Tongue (tissue), 2 donors: Measurements from ENCODE around the gene ACTL10. TPM values are rescaled to one million over a fixed set of nuclear protein-coding genes. Genes with fewer than 3 reads are reported as not detected.
"Not testable (repeated sequence)": the region's sequence is repeated elsewhere in the genome, so short reads cannot be mapped to it uniquely, and the experiment has no call there.

Experiments used
- DNase-seq: peaks from one replicate; pipeline ENCODE4 v3.0.0-alpha.2; 2015
- total RNA-seq: library from RNA; depleted of rRNA; stranded (reverse); fragments of >200 nt; gene quantifications from one replicate; pipeline ENCODE4 v1.2.3, GENCODE V29; 2014

The ACTL10 gene
- 0.10 TPM for total RNA-seq

GRCh38 chr20:33666293-33667244 lies at the start of gene ACTL10:
TSS of gene ACTL10 (plus strand) at chr20:33666943. CDS start at chr20:33667498, 555 bp downstream.
- peak; percentile 96 for DNase-seq

- DNase-seq = peak; percentile 19
Measured at GRCh38 chr20:33621717-33622400, 44.9 kb upstream of the ACTL10 start.

- no peak for DNase-seq
Measured at GRCh38 chr20:33622705-33623365, 43.9 kb upstream of the ACTL10 start.

DNA sequence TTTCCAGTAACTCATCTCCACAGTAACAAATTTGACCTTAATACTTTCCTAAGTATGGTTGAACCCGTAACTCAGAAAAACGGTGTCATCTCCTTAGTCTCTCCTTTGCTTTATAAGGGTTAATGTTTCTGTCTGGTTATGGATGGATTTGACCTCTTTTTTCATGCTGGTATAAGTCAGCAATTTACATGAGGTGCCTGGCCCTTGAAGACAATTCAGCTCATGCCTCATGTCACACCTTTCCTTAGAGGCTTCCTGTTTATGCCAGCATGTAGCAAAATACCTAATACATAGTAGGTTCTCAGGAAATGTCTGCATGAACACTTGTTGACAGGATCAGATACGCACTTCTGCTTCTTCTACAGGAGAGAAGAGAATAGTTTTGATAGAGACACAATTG lies 42.3 kb upstream of the ACTL10 start:
- DNase-seq = no peak

GRCh38 chr20:33626190-33626589 lies 40.6 kb upstream of the ACTL10 start:
- DNase-seq = no peak

DNA sequence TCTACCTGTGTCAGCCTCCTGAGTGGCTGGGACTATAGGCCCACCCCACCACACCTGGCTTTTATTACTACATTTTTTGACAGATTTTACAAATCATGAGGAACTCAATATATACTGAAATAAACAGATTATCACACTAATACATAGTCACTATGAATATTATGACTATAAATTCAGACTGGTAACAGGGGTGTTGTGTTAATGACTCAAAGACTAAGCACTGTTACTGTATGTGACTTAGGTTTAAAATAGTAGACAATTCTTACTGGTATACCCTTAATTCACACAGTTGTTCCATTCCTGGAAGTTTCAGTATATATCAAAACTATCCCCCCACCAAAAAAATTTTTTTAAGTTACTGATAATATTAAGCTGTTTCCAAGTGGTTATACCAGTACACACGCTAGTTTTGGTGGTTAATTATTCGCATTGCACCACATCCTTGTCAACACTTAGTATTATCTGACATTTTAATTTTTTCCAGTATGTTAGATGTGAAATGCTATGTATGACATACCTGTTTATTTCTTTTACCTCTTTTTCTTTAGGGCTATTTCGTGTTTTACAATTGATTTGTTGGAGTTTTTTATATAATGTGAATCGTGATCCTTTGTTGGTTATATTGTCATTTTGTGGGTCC lies 39.0 kb upstream of the ACTL10 start:
- DNase-seq = no peak

- no peak for DNase-seq
Measured at GRCh38 chr20:33629533-33629932, 37.2 kb upstream of the ACTL10 start.

DNA sequence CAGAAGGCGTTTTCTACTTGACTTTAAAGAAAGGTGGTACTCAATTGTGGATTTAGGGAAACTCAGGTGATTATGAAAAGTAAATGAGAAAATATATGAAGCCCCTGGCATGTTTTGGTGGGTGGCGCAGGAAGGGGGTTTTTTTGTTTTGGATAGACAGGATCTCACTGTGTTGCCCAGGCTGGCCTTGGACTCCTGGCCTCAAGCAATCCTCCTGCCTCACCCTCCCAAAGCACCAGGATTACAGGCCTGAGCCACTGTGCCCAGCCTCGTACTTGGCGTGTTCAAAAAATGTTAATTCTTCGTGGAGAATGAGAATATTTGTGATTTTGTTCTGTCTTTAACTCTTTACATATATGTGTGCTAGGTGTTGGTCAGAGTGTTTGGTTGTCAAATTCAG lies 36.8 kb upstream of the ACTL10 start:
- DNase-seq = no peak

GRCh38 chr20:33630507-33630906 lies 36.2 kb upstream of the ACTL10 start:
- DNase-seq = no peak

GRCh38 chr20:33631910-33632309 lies 34.8 kb upstream of the ACTL10 start:
- DNase-seq = not testable (repeated sequence)

GRCh38 chr20:33635341-33635740 lies 31.4 kb upstream of the ACTL10 start:
- no peak for DNase-seq

DNA sequence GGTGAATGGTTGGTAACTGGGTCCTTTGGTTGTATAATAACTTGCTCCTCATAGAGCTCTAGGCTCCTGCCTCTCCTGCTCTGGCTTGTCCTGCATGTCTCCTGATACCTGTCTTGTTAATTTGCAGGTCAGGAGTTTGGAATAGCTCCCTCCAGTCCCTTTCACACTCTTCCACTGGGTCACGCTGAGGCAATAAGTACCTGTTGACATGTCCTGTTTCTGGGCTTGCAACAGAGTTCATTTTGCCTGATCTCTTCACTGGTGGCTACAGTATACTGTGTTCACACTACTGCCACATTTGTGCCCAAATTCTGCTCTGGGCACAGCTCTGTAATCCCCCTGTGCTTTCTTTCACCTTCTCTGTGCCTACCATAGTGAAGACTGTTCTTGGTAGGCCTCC lies 30.0 kb upstream of the ACTL10 start:
- DNase-seq = no peak

DNA sequence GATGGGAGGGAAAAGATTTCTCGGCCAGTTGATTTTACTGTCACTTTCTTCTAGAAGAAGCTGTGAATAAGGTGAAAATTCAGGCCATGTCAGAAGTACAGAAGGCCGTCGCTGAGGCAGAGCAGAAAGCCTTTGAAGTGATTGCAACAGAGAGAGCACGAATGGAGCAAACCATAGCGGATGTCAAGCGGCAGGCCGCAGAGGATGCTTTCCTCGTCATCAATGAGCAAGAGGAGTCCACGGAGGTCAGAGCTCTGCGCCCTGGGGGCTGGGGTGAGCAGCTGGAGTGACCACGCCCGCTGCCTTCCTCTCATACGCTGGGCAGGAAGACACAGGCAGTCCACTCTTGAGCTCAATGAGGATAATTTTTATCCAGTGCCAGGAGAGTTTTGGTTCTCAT lies 26.5 kb upstream of the ACTL10 start:
- DNase-seq = no peak

DNA sequence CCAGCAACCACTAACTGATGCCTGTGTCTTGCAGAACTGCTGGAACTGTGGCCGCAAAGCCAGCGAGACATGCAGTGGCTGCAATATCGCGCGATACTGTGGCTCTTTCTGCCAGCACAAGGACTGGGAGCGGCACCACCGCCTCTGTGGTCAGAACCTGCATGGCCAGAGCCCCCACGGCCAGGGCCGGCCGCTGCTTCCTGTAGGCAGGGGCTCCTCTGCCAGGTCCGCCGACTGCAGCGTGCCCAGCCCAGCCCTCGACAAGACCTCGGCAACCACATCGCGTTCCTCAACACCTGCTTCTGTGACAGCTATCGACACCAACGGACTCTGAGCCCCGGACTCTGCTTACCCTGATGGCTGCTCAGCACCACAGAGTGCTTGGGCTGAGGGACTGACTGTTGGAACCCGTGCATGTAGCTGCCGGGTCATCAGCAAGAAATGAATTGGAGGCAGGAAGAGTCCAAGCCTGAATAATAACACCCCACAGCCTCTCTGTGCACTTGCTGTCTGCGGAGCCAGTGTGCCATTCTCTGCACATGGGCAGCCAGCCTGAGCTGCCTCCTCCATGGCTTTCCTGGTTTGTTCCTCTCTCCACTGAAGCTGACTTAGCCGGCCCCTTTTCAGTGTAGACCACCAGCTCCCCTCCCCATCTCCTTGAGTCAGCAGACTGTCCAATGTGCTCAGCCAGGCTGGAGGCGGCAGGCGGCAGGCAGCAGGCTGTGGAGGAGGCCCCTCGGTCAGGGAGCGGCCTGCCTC lies 22.3 kb upstream of the ACTL10 start:
- no peak for DNase-seq

- DNase-seq = no peak
Measured at GRCh38 chr20:33645072-33645358, 21.7 kb upstream of the ACTL10 start.

DNA sequence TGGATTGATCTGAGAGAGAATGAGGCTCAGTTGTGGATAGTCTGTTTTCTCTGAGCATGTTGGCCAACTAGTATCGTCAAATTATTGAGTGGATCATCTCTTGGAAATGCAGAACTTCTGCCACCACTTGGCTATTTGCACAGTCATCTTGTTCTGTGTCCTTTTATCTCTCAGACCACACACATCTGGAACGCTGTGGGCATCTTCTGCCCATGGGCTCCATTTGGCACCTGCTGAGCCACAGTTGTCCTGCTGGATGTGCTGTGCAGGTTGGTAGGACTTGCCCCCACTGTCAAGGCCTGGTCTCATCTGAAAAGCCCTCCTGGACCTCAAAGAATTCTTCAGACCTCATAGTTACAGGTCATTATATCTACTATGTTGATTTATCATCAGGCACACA lies 21.3 kb upstream of the ACTL10 start:
- no peak for DNase-seq

DNA sequence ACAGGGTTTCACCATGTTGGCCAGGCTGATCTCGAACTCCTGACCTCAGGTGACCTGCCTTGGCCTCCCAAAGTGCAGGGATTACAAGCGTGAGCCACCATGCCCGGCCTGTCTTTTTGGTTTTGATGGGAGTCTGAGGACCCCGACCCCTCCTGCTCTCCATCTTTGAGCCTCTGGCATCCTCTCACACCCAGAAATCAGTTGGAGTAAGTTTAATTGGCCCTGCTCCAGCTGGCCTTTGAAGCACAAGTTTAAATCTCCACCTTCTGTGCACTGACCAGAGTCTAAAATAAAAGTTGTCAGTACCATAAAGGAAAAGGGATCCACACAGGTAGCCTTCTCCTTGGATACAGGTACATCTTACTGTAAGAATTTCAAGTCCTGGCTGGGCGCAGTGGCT lies 20.6 kb upstream of the ACTL10 start:
- no peak for DNase-seq

GRCh38 chr20:33646959-33647602 lies 19.7 kb upstream of the ACTL10 start:
- not testable (repeated sequence) for DNase-seq

DNA sequence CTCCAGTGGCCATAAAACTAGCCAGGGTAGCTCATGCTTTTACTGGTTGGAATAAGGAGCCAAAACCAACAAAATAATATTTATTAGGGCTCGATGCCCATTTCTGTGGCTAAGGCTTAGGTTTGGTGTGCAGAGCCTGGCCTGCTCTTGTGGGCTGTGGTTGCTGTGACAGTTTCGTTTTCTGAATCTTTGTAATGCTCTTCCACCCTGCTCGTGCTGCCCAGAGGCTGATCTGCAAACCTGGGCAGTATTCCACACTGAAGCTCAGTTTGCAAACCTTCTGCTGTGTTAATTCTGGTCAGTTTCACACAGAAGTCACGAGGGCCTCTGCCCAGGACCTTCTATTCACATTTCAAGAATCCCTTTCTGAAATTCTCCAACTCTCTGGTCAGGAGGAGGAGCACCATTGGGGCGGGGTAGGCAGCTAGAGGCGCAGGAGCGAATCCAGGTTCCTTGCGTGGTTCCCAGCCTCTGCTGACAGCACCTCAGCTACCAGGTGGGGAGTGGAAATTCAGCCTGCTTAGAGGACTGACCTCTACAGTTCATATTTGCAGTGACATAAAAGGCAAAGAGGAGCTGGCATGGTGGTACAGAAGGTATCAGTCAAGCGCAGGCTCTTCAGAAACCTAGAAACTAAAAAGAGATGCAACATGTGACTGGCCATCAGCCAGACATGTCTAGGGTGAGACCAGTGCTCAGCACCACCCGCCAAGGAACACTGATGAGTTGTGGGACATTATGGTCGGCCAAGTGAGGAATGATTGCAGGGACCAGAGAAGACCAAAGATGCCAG lies 18.9 kb upstream of the ACTL10 start:
- DNase-seq = no peak

- DNase-seq = no peak
Measured at GRCh38 chr20:33648396-33649004, 18.2 kb upstream of the ACTL10 start.
